GM12875 (cell line): ENCODE data around the gene ERBB2.

Experiments
- H3K4me3 ChIP-seq: one replicate; pipeline ENCODE4 v1.5.1; 2011; ENCODE audit warnings: low read depth, low read length, control low read depth
- CTCF ChIP-seq: IDR thresholded peaks from 2 replicates; pipeline ENCODE4 v1.5.1; 2011; ENCODE audit warnings: low read depth, mild to moderate bottlenecking, control low read depth, inconsistent platforms, low read length, moderate library complexity, borderline replicate concordance; ENCODE audit not compliant: insufficient read depth

The ERBB2 gene

GRCh38 chr17:39669897-39670735 is 29.7 kb upstream of the ERBB2 start:
- H3K4me3 ChIP-seq, result no peak overlapping the region
- TF ChIP-seq CTCF, result no peak

GRCh38 chr17:39670746-39671145 is 29.1 kb upstream of the ERBB2 start:
- TF ChIP-seq CTCF, result no peak
- H3K4me3 ChIP-seq, result no peak overlapping the region

GRCh38 chr17:39671651-39672521 is 28.0 kb upstream of the ERBB2 start:
- TF ChIP-seq CTCF, result peak; percentile 62
- no peak overlapping the region for H3K4me3 ChIP-seq

DNA sequence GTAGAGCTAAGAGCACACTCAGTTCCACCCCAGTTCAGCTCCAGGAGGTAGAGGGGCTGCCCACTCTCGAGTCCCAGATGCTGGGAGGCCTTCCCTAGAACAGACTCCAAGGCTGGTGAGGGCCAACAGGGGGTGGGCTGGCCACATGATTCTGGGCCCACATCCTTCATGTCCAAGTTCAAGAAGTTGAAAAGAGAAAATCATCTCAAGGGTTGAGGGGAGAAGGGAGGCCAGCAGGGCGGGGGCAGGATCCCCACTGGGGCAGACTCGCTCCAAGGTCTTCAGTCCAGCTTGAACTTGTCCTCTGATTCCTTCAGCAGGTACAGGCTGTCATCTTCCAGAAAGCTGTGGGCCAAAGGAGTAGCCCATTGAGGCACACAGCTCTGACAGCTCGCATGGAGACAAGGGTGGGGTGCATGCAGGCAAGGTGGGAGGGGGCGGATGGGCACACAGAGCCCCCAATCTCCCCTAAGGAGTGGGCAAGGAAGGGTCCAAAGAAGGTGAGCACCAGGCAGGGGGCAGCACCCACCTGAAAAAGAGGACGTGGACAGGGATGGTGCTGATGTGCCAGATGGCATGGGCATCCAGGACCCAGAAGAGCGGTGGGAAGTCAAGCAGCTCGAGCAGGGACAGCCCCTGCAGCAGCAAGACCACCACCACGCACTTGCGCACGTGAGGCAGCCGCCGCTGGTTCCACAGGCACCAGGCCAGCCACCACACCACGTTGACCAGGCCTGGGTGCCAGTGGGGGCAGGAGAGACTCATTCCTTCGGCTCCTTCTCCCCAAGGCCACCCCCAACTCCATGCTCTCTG is 27.1 kb upstream of the ERBB2 start:
- TF ChIP-seq CTCF, result no peak
- H3K4me3 ChIP-seq, result no peak overlapping the region

DNA sequence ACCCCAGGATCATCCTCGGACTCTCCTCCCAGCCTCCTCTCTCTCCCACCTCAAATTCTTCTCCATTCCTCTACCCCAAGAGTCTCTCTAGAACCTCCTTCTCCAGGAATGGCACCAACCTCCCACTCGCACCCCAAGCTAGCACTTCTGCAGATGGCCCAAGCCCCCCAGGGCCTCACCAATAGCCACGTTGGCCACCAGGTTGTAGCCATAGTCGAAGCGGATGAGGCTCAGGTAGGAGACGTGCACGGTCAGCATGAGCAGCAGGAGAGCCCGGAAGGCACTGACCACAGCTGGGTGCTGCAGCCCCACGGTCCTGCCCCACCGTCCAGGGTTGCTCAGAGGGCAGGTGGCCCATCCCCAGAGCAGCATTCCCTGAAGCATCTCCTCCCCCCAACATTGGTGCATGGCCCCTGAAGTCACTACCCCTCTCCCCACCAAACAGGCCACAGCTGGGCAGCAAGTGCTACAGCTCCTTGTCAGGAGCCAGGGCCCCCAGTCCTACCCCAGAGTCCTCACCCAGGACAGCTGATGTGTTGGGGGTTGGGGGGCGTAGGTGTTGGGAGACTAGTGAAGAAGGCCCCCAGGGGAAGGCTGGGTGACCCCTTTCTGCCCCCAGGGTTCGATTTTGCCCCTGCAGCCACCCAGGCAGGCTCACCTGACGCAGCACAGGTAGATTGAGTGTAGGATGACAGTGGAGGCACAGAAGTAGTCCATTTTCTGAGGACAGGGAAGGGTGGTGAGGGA is 26.4 kb upstream of the ERBB2 start:
- TF ChIP-seq CTCF, result no peak
- H3K4me3 ChIP-seq, result no peak overlapping the region

DNA sequence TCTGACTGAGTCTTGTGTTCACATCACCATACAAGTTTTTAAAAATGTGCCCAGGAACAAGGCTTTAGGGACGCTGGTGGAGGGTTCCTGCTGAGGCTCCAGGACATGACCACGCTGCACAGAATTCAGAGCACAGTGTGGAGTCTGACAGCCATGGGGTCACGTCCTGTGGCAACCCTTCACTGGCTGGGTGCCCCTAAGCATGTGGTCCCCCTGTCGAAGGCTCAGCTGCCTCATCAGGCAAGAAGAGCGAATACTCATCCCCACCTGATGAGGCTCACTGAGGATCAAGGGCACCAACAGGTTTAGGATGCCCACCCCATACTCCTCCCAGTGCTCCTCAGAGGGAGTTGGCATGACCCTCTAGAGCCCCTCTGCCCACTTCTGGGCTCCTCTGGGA is 25.7 kb upstream of the ERBB2 start:
- TF ChIP-seq CTCF, result no peak
- H3K4me3 ChIP-seq, result no peak overlapping the region
